GM12874 (cell line): ENCODE data around the gene TEAD4.

Experiments
- TF ChIP-seq, protein P1 (sequence below): IDR thresholded peaks from 2 replicates; pipeline ENCODE4 v1.5.1; 2011; ENCODE audit warnings: low read depth, mild to moderate bottlenecking, control low read depth, low read length, moderate library complexity; ENCODE audit not compliant: insufficient read depth

The TEAD4 gene

DNA sequence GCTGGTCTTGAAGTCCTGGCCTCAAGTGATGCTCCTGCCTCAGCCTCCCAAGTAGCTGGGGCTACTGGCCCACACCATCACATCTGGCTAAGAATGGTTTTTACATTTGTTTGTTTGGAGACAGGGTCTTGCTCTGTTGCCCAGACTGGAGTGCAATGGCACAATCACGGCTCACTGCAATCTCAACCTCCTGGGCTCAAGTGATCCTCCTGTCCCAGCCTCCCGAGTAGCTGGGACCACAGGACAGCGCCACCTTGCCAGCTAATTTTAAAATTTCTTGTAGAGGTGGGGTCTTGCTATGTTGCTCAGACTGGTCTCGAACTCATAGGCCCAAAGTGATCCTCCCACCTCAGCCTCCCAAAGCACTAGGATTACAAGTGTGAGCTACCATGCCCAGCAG lies 89.3 kb downstream of the TEAD4 start:
- TF ChIP-seq, protein P1, sequence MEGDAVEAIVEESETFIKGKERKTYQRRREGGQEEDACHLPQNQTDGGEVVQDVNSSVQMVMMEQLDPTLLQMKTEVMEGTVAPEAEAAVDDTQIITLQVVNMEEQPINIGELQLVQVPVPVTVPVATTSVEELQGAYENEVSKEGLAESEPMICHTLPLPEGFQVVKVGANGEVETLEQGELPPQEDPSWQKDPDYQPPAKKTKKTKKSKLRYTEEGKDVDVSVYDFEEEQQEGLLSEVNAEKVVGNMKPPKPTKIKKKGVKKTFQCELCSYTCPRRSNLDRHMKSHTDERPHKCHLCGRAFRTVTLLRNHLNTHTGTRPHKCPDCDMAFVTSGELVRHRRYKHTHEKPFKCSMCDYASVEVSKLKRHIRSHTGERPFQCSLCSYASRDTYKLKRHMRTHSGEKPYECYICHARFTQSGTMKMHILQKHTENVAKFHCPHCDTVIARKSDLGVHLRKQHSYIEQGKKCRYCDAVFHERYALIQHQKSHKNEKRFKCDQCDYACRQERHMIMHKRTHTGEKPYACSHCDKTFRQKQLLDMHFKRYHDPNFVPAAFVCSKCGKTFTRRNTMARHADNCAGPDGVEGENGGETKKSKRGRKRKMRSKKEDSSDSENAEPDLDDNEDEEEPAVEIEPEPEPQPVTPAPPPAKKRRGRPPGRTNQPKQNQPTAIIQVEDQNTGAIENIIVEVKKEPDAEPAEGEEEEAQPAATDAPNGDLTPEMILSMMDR, result no peak

DNA sequence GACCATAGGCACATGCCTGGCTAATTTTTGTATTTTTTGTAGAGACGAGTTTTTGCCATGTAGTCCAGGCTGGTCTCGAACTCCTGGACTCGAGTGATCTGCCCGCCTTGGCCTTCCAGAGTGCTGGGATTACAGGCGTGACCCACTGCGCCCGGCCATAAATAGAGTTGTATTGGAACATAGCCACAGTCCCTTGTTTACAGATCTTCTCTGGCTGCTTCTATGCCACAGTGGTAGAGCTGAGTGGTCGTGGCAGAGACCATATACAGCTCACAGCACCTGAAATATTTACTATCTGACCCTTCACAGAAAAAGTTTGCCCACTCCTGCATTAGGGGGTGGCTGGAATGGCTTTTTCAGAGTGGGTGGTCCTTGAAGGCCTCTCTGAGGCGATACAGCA lies 90.0 kb downstream of the TEAD4 start:
- TF ChIP-seq, protein P1, result no peak

DNA sequence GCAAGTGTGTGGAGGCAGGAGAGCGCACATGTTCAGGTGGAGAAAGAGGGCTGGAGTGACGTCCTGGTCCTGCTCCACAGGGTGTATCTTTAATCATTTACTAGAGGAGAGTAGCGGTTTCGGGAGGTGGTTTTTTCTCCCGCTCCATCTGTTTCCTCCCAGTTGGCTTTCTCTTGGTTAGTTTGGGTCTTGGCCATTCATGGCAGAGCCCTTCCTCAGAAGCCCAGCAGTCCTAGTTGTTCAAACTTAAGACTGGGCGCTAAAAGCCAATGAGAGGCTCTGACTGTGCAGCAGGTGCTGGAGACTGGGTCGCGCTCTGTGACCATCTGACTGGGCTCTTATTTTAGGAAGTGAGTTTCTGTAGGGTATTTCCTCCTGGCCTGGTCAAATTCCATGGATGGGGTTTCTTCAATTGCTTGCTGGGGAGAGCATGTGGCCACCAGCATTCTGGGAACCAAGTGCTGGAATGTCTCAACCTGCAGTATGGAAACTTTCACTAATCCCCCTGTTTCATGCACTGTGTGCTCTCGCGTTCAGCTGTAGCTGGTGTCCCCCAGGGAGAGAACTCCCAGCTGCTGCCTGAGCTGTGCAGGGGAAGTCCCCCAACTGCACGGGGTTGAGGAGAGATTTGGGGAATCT lies 90.5 kb downstream of the TEAD4 start:
- TF ChIP-seq, protein P1, result no peak

DNA sequence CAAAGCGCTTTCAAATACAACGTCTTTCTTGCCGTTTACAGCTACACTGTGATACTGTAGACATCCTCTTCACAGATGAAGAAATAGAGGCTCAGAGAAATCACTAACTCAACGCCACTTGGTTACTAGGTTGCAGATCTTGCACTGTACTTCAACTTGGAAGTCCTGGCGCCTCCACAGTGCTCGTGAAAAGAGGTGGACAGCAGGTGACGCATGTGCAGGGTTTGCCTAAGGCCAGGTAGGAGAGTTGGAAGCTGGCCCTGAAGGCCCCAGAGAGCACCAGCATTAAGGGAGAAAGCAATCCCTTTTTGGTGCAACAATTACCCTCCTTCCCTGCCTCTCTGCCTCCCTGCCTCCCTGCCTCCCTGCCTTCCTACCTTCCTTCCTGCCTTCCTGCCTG lies 95.2 kb downstream of the TEAD4 start:
- TF ChIP-seq, protein P1, result no peak

DNA sequence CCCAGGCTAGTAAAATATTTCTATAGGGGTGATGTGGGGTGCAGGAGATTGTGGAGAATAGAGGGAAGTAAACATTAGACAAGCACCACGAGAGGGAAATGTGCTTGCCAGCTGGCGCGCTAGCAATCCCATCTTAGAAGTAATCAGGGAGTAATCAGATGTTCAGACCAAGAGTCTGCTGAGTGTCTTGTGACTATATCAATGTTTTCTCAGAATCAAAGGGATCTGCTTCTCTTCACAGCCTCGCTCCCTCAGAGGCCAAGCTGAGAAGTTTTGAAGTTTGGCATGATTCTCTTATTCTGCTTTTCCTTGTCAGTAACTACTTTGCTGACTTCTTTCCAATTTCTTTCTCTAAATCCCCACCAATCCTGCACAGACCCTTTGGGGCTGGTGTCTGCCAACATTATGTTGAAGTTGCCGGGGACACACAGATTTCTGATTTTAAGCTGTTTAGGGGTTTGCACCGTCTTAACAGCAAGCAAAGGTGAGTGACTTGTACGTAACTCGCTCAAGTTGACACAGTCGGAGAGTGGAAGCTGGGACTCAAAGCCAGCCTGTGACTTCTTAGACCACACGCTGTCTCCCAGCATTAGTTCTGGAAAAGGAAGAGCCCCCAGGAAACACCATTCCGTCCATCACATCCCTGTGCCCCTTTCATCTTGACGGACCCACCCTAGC lies 96.0 kb downstream of the TEAD4 start:
- TF ChIP-seq, protein P1, result no peak

DNA sequence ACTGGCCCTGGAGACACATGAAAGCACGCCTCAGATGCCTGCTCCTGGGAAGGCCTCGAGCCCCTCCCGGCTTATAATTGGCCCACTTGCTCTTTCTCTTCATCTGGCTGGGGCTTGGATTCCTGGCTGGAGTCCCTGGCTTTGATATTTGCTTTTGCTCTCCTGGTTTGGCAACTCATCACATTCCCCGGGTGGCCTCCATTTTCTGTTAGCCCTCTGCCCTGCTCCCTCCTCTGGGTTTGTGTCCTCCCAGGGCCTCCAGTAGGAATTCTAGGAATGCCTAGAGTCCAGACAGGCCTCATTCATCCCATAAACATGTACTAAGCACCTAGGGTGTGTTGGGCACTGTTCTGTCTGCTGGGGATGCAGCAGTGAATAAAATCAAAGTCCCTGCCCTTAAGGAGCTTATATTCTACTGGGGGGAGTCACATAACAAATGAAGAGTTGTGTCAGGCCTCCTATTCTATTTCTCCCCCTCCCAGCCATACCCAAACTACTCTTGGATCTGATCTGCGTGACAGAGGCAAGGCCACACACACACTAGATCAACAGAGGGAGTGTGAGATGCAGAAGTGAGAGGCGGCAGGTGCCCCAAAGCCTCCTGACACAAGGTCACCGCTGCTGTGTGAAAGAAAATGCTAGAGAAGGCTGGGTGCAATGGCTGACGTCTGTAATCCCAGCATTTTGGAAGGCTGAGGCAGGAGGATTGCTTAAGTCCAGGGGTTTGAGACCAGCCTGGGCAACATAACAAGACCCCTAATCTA lies 96.7 kb downstream of the TEAD4 start:
- TF ChIP-seq, protein P1, result no peak

DNA sequence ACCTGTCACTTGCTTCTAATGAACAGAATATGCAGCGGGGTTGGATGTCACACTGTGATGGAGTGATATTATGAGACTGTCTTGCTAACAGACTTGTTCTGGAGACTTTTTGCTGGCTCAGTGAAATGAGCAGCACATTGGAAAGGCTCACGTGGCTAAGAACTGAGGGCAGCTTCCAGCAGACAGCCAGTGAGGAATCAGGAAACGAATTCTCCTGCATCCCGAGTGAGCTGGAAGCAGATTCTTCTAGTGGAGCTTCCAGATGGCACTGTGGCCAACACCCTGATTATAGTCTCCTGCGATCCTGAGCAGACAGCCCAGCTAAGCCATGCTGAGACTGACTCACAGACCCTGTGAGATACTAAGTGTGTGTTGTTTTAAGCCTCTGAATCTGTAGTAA lies 101.9 kb downstream of the TEAD4 start:
- TF ChIP-seq, protein P1, result no peak
